Smooth muscle cell (in vitro differentiated cells): ENCODE results near the gene UBE2E1. TPM values are rescaled to one million over a fixed set of nuclear protein-coding genes. Genes with fewer than 3 reads are reported as not detected.

Source experiments
- DNase-seq: peaks from one replicate; lab custom pipeline; 2025; ENCODE audit not compliant: unreplicated experiment; lab: John Stamatoyannopoulos, UW
- H2AFZ ChIP-seq: fragments of 200-600 bp; sonication (generic); 2 replicates; pipeline ENCODE4 v1.6.0; 2016; ENCODE audit warnings: antibody characterized with exemption, low read depth, mild to moderate bottlenecking
- H3F3A ChIP-seq: fragments of 200-600 bp; sonication (generic); 2 replicates; pipeline ENCODE4 v1.6.0; 2017; ENCODE audit warnings: antibody characterized with exemption, low read depth
- H3K27ac ChIP-seq: fragments of 200-600 bp; sonication (generic); 2 replicates; pipeline ENCODE4 v1.5.1; 2016; ENCODE audit warnings: low read depth, mild to moderate bottlenecking
- H3K27me3 ChIP-seq: fragments of 200-600 bp; sonication (generic); 2 replicates; pipeline ENCODE4 v1.6.1; 2016; ENCODE audit warnings: low read depth, mild to moderate bottlenecking
- H3K36me3 ChIP-seq: fragments of 200-600 bp; sonication (generic); 2 replicates; pipeline ENCODE4 v1.5.1; 2016; ENCODE audit warnings: low read depth
- H3K4me1 ChIP-seq: fragments of 200-600 bp; sonication (generic); 2 replicates; pipeline ENCODE4 v1.5.1; 2016; ENCODE audit warnings: low read depth
- H3K4me2 ChIP-seq: fragments of 200-600 bp; sonication (generic); 2 replicates; pipeline ENCODE4 v1.6.0; 2016; ENCODE audit warnings: mild to moderate bottlenecking
- H3K4me3 ChIP-seq: fragments of 200-600 bp; sonication (generic); 2 replicates; pipeline ENCODE4 v1.5.1; 2016; ENCODE audit warnings: mild to moderate bottlenecking
- H3K79me2 ChIP-seq: fragments of 200-600 bp; sonication (generic); 2 replicates; pipeline ENCODE4 v1.6.0; 2016; ENCODE audit warnings: low read depth, mild to moderate bottlenecking
- H3K9ac ChIP-seq: fragments of 200-600 bp; sonication (generic); 2 replicates; pipeline ENCODE4 v1.6.0; 2016; ENCODE audit warnings: low read depth
- H3K9me3 ChIP-seq: fragments of 200-600 bp; sonication (generic); replicated peaks from 2 replicates; pipeline ENCODE4 v1.5.1; 2016; ENCODE audit warnings: low read depth
- H4K20me1 ChIP-seq: fragments of 200-600 bp; sonication (generic); 2 replicates; pipeline ENCODE4 v1.6.0; 2016; ENCODE audit warnings: low read depth
- WGBS: methylation state at CpG from one replicate; pipeline ENCODE4 v1.1.7; 2016; ENCODE audit warnings: low lambda C conversion rate; 5-methylcytosine and 5-hydroxymethylcytosine counted together
- polyA plus RNA-seq: library from polyadenylated mRNA; unstranded; fragments of >200 nt; fragmentation: Nextera tagmentation; extraction: Ambion mirVana; gene quantifications from 2 replicates; pipeline ENCODE4 v1.2.1, GENCODE V29; 2016
- total RNA-seq: library from RNA; depleted of rRNA; stranded (reverse); fragments of >200 nt; gene quantifications from 2 replicates; pipeline ENCODE4 v1.2.3, GENCODE V29; 2014
- TF ChIP-seq, protein P1 (sequence below): fragments of 200-600 bp; sonication (generic); IDR thresholded peaks from 2 replicates; pipeline ENCODE4 v1.5.1; 2017; ENCODE audit warnings: borderline replicate concordance, mild to moderate bottlenecking, antibody characterized with exemption; ENCODE audit not compliant: insufficient read depth, poor library complexity, severe bottlenecking

The UBE2E1 gene
- 128 and 142 TPM in 2 replicates for total RNA-seq
- 13.3 and 17.9 TPM in 2 replicates for polyA plus RNA-seq

DNA sequence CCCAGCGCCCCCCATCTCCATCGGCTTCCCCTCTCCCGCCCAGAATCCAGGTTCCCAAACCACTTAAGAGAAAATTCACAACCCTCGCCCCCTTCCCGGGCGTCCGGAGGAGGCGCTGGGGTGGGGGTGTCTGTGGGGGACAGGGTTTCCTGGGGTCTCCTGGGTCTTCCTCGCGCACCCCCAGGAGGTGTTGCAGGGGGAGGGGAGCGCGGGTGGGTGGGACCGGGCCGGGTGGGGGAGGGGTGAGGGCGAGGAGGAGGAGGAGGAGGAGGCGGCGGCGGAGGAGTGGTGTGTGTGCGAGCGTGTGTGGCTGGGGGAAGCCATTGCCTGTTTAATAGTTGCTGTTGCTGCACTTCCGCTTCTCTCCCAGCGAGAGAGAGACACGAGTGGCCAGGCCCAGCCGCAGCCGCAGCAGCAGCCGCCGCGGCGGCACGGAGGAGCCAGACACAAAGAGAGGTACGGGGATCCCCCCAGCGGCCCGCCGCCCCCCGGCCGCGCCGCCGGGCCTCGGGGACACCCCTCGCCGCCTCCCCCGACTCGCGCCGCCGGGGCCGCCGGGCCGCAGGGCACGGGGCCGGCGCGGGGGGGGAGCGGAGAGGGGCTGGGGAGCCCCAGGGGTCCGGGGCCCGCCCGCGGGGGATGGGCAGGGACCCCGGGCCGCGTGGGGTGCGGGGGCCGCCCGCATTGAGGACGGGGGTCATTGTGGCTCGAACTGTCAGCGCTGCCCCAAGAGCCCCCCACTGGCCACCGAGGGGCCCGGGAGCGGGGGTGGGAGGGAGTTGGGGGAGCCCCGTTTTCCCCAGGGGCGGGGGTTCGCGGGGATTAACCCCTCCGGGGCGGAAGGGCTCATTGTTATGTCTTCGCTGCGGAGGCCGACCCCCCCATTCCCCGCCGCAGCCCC, at the start of gene UBE2E1:
UBE2E1 (plus strand) TSS at position 323 of the 901 bp plus-strand sequence. CDS start 1,315 bp downstream, outside the sequence.
- Histone ChIP-seq H4K20me1 (peaks cover 38% of the 10 kb centered on the region), H3K4me1 (peaks cover 34% of the 10 kb centered on the region), H3K27me3 (no peaks in the 10 kb centered on the region), H3K27ac (peak within 1 kb of the TSS; percentile 44), H3K4me2 (peak within 1 kb of the TSS; percentile 99), H3K4me3 (peak within 1 kb of the TSS; percentile 95), H3K79me2 (peaks cover 33% of the 10 kb centered on the region), H3K36me3 (no peaks in the 10 kb centered on the region), H3F3A (peaks cover 17% of the 10 kb centered on the region), H3K9me3 (no peaks in the 10 kb centered on the region), H2AFZ (peak within 1 kb of the TSS; percentile 97), H3K9ac (peak within 1 kb of the TSS; percentile 86)
- 1% methylated on average over 10 of the region's 82 CpGs for WGBS
- TF ChIP-seq, protein P1, sequence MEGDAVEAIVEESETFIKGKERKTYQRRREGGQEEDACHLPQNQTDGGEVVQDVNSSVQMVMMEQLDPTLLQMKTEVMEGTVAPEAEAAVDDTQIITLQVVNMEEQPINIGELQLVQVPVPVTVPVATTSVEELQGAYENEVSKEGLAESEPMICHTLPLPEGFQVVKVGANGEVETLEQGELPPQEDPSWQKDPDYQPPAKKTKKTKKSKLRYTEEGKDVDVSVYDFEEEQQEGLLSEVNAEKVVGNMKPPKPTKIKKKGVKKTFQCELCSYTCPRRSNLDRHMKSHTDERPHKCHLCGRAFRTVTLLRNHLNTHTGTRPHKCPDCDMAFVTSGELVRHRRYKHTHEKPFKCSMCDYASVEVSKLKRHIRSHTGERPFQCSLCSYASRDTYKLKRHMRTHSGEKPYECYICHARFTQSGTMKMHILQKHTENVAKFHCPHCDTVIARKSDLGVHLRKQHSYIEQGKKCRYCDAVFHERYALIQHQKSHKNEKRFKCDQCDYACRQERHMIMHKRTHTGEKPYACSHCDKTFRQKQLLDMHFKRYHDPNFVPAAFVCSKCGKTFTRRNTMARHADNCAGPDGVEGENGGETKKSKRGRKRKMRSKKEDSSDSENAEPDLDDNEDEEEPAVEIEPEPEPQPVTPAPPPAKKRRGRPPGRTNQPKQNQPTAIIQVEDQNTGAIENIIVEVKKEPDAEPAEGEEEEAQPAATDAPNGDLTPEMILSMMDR, result no peak
- DNase-seq, result peak; percentile 35

DNA sequence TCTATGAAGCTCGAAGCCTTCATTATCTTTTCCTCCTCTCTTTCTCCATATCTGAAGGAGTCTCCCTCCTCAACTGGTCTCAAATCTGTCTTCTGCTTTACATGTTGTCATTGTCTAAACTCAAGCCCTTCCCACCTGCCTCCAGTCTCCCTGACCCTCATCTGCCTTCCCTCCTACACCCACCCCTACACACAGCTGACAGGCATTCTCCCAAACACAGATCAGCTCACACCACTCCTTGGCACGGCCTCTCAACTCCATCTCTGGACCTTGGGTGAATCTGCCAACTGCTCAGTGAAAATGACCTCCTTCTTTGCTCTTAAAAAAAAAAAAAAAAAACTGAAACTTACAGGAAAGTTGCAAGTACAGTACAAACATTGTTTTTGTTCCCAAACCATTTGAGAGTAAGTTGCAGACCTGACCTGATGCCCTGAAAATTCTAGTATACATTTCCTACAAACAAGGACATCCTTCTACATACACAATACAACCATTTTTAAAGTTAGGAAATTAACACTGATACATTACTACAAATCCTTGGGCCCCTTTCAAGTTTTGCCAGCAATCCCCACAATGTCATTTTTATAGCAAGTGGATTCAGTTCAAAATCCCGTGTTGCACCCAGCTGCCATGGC, 49.4 kb upstream of the UBE2E1 start:
- Histone ChIP-seq H3K9ac (no peak overlapping the region), H2AFZ (no peak overlapping the region), H3K4me3 (no peak overlapping the region), H3K4me1 (peaks cover 11% of the 10 kb centered on the region), H3K4me2 (no peak overlapping the region), H3K36me3 (no peaks in the 10 kb centered on the region), H4K20me1 (no peaks in the 10 kb centered on the region), H3F3A (no peaks in the 10 kb centered on the region), H3K9me3 (no peaks in the 10 kb centered on the region), H3K27me3 (no peaks in the 10 kb centered on the region), H3K79me2 (no peaks in the 10 kb centered on the region), H3K27ac (no peak overlapping the region)
- TF ChIP-seq, protein P1, result no peak
- no peak for DNase-seq
- WGBS, result 86% methylated on average over 3 of the region's 3 CpGs

DNA sequence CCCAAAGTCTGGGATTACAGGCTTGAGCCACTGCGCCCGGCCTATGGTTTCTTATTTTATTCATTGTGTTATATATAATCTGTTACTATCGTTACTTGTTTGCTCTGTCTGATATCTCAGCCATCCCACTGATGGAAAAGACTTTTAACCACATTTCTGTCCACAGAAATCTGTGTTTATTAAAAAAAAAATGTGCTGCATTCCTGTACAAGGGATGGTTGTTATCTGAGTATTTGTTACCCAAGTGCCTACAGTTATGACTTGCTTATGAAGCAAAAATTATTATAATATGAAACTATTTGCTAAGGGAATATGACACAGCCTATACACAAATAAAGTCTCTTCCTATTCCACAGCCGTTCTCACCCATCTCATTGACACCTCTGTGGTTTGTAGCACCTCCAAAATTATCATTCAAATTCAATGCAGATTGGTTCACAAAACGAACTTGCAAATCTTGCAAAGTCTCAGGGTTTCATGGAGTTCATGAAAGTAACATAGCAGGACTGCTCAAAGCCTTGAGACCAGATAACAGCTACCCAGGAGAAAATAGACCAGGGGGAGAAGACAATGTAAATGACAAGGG, 47.4 kb upstream of the UBE2E1 start:
- no peak overlapping the region for H2AFZ ChIP-seq
- TF ChIP-seq, protein P1, result no peak
- H3K9me3 ChIP-seq, result no peaks in the 10 kb centered on the region
- no peak overlapping the region for H3K9ac ChIP-seq
- H3K79me2 ChIP-seq, result no peaks in the 10 kb centered on the region
- H3K4me3 ChIP-seq, result no peak overlapping the region
- 84% methylated on average over 5 of the region's 5 CpGs for WGBS
- no peak overlapping the region for H3K27ac ChIP-seq
- no peak overlapping the region for H3K4me2 ChIP-seq
- no peaks in the 10 kb centered on the region for H3K27me3 ChIP-seq
- H4K20me1 ChIP-seq, result no peaks in the 10 kb centered on the region
- no peak for DNase-seq
- no peaks in the 10 kb centered on the region for H3K36me3 ChIP-seq
- no peaks in the 10 kb centered on the region for H3F3A ChIP-seq
- peaks cover 13% of the 10 kb centered on the region for H3K4me1 ChIP-seq
